ENCODE results near the gene SPEG.

- TF ChIP-seq POLR2A (IDR thresholded peaks at IDR 0.05) (no peak), CTCF (IDR thresholded peaks at IDR 0.05) (no peak)
These were observed 19.3 kb downstream of the SPEG start for GRCh38 chr2:219453671-219454590.

Data from body of pancreas (tissue), 4 donors.